ENCODE results near the gene CX3CL1.

DNA sequence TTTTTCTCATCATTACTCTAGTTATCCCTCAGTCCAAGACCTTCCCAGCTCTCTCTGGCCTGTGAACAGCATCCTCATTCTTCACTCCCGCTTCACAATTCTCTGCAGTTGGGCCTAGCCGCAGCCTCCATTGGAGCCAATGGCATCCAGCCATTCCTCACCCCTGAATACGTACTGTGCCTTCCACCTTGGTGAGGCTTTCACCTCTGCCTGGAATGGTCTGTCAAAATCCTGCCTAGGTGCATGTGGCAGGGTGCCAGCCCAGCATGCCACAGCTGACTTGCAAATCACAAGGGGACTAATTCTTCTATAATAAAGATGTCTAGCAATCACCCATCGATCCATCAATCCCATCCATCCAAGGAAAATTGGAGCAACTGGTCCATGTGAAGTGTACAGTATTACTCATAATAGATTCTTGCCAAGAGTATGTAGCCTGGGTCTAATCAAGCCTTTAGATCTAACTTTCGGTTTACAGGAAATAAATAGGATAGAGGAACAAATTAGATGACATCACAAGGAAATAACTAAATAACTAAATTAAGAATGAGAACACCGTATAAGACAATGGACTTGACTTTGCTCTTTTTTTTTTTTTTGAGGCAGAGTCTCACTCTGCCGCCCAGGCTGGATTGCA is 5.1 kb upstream of the CX3CL1 start:
- TF ChIP-seq POLR2AphosphoS5 (IDR thresholded peaks at IDR 0.05; ENCODE audit: low read depth, low read length) = no peak
- TF ChIP-seq POLR2A (IDR thresholded peaks at IDR 0.05; ENCODE audit: low read depth, low read length) = no peak
- no peak for TF ChIP-seq TAF1 (IDR thresholded peaks at IDR 0.05; ENCODE audit: borderline replicate concordance, low read depth, low read length)

Data from GM12892 (cell line).